Panc1 (cell line): Measurements from ENCODE around the gene MUC3A. TPM values are rescaled to one million over a fixed set of nuclear protein-coding genes. Genes with fewer than 3 reads are reported as not detected.

Source experiments
- ATAC-seq: fragments of 200-7000 bp; cut with Tn5 transposase; 2 replicates; pipeline ENCODE4 v1.9.1; 2020; ENCODE audit warnings: mild to moderate bottlenecking, moderate library complexity
- BruUV-seq: library from RNA; stranded (reverse); fragments of 400-500 nt; replicated peaks from 2 replicates; lab custom pipeline; 2021; lab: Mats Ljungman, UMichigan
- CTCF ChIA-PET: fragments of 300-600 bp; sonication (Branson Sonifier 250); formaldehyde crosslinking; loops from one replicate; lab custom pipeline; 2022; ENCODE audit warnings: antibody characterized with exemption; lab: Charles Lee
- POLR2A ChIA-PET: fragments of 300-600 bp; sonication (Branson Sonifier 250); formaldehyde crosslinking; loops from one replicate; lab custom pipeline; 2022; ENCODE audit warnings: antibody characterized with exemption; lab: Charles Lee
- DNase-seq: peaks from one replicate; pipeline ENCODE4 v3.0.0-alpha.2; 2010; ENCODE audit warnings: low read depth, low spot score
- H3K27ac ChIP-seq: 2 replicates; pipeline ENCODE4 v1.5.1; 2011; ENCODE audit warnings: mild to moderate bottlenecking, low read length, inconsistent platforms
- H3K27me3 ChIP-seq: fragments of 200-500 bp; sonication (Bioruptor generic); 2 replicates; pipeline ENCODE4 v1.6.0; 2014; ENCODE audit warnings: low read length, inconsistent platforms; ENCODE audit not compliant: control insufficient read depth, insufficient read depth
- H3K36me3 ChIP-seq: fragments of 200-500 bp; sonication (Bioruptor generic); 2 replicates; pipeline ENCODE4 v1.5.1; 2014; ENCODE audit warnings: inconsistent platforms, mild to moderate bottlenecking, low read length, moderate library complexity; ENCODE audit not compliant: control insufficient read depth, insufficient read depth
- H3K4me1 ChIP-seq: 2 replicates; pipeline ENCODE4 v1.5.1; 2011; ENCODE audit warnings: inconsistent platforms, mild to moderate bottlenecking, low read length, moderate library complexity; ENCODE audit not compliant: control insufficient read depth, insufficient read depth
- H3K4me3 ChIP-seq, 2 experiments: 2 replicates each; pipeline ENCODE4 v1.5.1; 2011 to 2012; ENCODE audit warnings: low read depth in 2 of 2, low read length in 2 of 2, mild to moderate bottlenecking in 2 of 2, inconsistent platforms in 1 of 2, moderate library complexity in 1 of 2
- H3K9me3 ChIP-seq: fragments of 200-500 bp; sonication (Bioruptor generic); 2 replicates; pipeline ENCODE4 v1.5.1; 2014; ENCODE audit warnings: low read depth, mild to moderate bottlenecking, inconsistent platforms, low read length, moderate library complexity; ENCODE audit not compliant: control insufficient read depth, insufficient read depth
- POLR2AphosphoS5 ChIP-seq: IDR thresholded peaks from 2 replicates; pipeline ENCODE4 v1.6.1; 2012; ENCODE audit warnings: mild to moderate bottlenecking, low read depth, low read length, moderate library complexity
- SIN3A ChIP-seq: IDR thresholded peaks from 2 replicates; pipeline ENCODE4 v1.6.1; 2012; ENCODE audit warnings: low read depth, mild to moderate bottlenecking, low read length, moderate library complexity, borderline replicate concordance; ENCODE audit not compliant: insufficient read depth
- TCF7L2 ChIP-seq: IDR thresholded peaks from 2 replicates; pipeline ENCODE4 v1.6.1; 2011; ENCODE audit warnings: mild to moderate bottlenecking, low read depth, low read length, inconsistent platforms
- in situ Hi-C: cut with HindIII; loops from 2 replicates; pipeline ENCODE4 v1.10.0; 2016; ENCODE audit warnings: low sequenced_read_pairs, low pct_unique_long_range_greater_than_20kb
- intact Hi-C: fragments of 100-400 bp; cut with micrococcal nuclease; formaldehyde crosslinking; loops from one replicate; pipeline ENCODE4 v1.10.0; 2022; ENCODE audit not compliant: unreplicated experiment
- total RNA-seq: library from RNA; stranded (reverse); gene quantifications from one replicate; pipeline ENCODE4 v1.2.1, GENCODE V29; 2021; ENCODE audit not compliant: unreplicated experiment
- TF ChIP-seq, protein P1 (sequence below): fragments of 450-650 bp; IDR thresholded peaks from 2 replicates; pipeline ENCODE4 v1.5.1; 2017; ENCODE audit warnings: mild to moderate bottlenecking
- TF ChIP-seq, protein P2 (sequence below), 2 experiments: IDR thresholded peaks; 2 replicates each; pipeline ENCODE4 v1.6.1; 2011 to 2012; ENCODE audit warnings: low read depth in 2 of 2, control low read depth in 1 of 2, low read length in 1 of 2, mild to moderate bottlenecking in 1 of 2, moderate library complexity in 1 of 2; ENCODE audit not compliant: insufficient read depth in 1 of 2

The MUC3A gene
- total RNA-seq, 1 experiment from 2014 or later, result 24.7 TPM

DNA sequence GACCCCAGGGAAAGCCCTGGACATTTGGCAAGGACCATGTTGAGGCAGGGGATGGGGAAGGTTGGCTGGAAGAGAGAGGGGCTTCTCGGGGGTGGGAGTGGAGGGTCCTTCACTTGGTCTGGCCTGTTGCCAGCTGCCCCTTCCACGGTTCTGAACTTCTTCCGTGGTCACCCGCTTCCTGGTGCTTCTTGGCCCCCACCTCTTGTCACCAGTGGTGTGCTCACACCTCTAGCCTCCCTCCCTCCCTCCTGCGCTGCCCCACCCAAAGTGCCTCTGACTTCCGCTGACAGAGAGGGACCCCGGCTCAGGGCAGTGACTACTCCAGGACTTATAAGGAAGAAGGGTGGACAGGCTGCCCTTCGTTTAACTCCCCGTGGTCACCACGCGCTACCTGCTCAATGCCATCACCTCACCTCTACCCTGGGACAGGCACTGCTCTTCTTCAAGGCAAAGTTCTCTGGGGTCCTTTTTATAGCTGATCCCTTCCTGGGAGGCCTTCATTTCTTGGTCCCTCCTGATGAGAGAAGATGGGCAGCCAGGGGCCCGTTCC is 19.8 kb downstream of the MUC3A start, which contains the start of gene MUC12:
TSS of gene MUC12 (plus strand) at position 500 of the 550 bp plus-strand sequence. CDS start 58 bp downstream, outside the sequence.
- TF ChIP-seq, protein P1, sequence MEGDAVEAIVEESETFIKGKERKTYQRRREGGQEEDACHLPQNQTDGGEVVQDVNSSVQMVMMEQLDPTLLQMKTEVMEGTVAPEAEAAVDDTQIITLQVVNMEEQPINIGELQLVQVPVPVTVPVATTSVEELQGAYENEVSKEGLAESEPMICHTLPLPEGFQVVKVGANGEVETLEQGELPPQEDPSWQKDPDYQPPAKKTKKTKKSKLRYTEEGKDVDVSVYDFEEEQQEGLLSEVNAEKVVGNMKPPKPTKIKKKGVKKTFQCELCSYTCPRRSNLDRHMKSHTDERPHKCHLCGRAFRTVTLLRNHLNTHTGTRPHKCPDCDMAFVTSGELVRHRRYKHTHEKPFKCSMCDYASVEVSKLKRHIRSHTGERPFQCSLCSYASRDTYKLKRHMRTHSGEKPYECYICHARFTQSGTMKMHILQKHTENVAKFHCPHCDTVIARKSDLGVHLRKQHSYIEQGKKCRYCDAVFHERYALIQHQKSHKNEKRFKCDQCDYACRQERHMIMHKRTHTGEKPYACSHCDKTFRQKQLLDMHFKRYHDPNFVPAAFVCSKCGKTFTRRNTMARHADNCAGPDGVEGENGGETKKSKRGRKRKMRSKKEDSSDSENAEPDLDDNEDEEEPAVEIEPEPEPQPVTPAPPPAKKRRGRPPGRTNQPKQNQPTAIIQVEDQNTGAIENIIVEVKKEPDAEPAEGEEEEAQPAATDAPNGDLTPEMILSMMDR, result no peak
- TF ChIP-seq POLR2AphosphoS5 (no peak), TCF7L2 (no peak), SIN3A (no peak)
- TF ChIP-seq, protein P2, sequence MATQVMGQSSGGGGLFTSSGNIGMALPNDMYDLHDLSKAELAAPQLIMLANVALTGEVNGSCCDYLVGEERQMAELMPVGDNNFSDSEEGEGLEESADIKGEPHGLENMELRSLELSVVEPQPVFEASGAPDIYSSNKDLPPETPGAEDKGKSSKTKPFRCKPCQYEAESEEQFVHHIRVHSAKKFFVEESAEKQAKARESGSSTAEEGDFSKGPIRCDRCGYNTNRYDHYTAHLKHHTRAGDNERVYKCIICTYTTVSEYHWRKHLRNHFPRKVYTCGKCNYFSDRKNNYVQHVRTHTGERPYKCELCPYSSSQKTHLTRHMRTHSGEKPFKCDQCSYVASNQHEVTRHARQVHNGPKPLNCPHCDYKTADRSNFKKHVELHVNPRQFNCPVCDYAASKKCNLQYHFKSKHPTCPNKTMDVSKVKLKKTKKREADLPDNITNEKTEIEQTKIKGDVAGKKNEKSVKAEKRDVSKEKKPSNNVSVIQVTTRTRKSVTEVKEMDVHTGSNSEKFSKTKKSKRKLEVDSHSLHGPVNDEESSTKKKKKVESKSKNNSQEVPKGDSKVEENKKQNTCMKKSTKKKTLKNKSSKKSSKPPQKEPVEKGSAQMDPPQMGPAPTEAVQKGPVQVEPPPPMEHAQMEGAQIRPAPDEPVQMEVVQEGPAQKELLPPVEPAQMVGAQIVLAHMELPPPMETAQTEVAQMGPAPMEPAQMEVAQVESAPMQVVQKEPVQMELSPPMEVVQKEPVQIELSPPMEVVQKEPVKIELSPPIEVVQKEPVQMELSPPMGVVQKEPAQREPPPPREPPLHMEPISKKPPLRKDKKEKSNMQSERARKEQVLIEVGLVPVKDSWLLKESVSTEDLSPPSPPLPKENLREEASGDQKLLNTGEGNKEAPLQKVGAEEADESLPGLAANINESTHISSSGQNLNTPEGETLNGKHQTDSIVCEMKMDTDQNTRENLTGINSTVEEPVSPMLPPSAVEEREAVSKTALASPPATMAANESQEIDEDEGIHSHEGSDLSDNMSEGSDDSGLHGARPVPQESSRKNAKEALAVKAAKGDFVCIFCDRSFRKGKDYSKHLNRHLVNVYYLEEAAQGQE (IDR thresholded peaks at IDR 0.05; ENCODE audit: insufficient read depth in 1 of 2, low read depth in 2 of 2, low read length in 1 of 2), result no peak
- in situ Hi-C loops, result no loop called here
- Histone ChIP-seq H3K9me3 (no peaks in the 10 kb centered on the region), H3K4me3 (no peak within 1 kb of the TSS), H3K36me3 (no peaks in the 10 kb centered on the region), H3K27me3 (peaks cover 5% of the 10 kb centered on the region; the same call in 1 of the 2 replicates), H3K27ac (no peak within 1 kb of the TSS), H3K4me1 (peaks cover 13% of the 10 kb centered on the region)
- ChIA-PET CTCF (no interaction called here), POLR2A (no interaction called here)
- intact Hi-C loops, result no loop called here
- no peak for ATAC-seq
- no peak for DNase-seq
- BruUV-seq, result no TSS peak

DNA sequence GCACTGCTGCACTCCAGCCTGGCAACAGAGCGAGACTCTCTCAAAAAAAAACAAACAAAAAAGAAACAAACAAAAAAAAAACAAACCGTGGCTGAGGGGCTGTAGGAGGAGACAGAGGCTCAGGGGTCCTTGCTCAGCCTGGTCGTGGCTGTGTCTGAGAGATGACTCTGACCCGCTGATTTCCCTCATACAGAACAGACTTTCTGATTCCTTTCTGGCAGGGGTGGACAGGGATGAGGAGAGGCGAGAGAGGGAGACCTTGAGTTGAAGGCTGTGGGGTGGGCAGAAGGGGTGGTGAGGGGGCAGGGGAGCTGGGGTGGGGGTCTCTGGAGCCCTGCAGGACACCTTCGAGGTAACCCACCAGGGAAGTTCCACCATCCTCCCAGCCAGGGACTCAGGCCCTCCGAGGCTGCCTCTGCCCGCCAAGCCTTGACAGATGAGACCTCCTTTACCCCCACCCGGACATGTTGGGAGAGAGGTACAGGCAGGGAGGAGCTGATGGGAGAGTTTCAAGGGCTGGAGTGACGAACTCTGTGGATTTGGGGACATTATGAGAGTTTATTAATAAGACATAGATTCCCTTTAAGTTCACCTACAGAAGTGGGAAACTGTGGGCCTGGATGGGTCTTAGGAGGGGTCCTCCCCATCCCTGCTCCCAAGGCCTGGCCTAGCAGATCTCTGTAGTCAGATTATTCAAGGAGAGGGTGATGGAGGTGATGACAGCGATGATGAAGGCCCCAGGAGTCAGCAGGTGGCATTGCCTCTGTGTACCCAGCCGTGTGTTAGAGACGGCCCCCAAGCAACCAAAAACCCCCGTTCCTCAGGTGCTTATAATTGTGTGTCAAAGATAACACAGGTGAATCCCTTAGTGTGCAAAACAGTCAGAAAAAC is 22.0 kb downstream of the MUC3A start:
- no peak for DNase-seq
- Histone ChIP-seq H3K27ac (no peak overlapping the region), H3K4me3 (no peak overlapping the region), H3K36me3 (no peaks in the 10 kb centered on the region), H3K9me3 (no peaks in the 10 kb centered on the region), H3K4me1 (peaks cover 13% of the 10 kb centered on the region), H3K27me3 (peaks cover 5% of the 10 kb centered on the region; the same call in 1 of the 2 replicates)
- intact Hi-C loops (no loop called here), in situ Hi-C loops (no loop called here)
- BruUV-seq, result no TSS peak
- POLR2A ChIA-PET, result no interaction called here
- TF ChIP-seq, protein P1, result no peak
- no peak for TF ChIP-seq POLR2AphosphoS5
- no peak for TF ChIP-seq TCF7L2
- TF ChIP-seq, protein P2 (IDR thresholded peaks at IDR 0.05; ENCODE audit: insufficient read depth in 1 of 2, low read depth in 2 of 2, low read length in 1 of 2), result no peak
- TF ChIP-seq SIN3A, result no peak
- CTCF ChIA-PET, result no interaction called here
- ATAC-seq, result no peak
